GM21529 (cell line): ENCODE data around the gene MOCS1.

Experiments used
- ATAC-seq: cut with Tn5 transposase; IDR thresholded peaks from one replicate; pipeline ENCODE4 v1.9.1; 2021; ENCODE audit not compliant: unreplicated experiment

The MOCS1 gene

GRCh38 chr6:39881851-39882530 is 52.3 kb downstream of the MOCS1 start:
- no peak for ATAC-seq

- no peak for ATAC-seq
Measured at GRCh38 chr6:39880594-39880993, 53.7 kb downstream of the MOCS1 start.

GRCh38 chr6:39879535-39879934 is 54.7 kb downstream of the MOCS1 start:
- ATAC-seq, result no peak

GRCh38 chr6:39876826-39877225 is 57.4 kb downstream of the MOCS1 start:
- ATAC-seq, result no peak

GRCh38 chr6:39876111-39876510 is 58.2 kb downstream of the MOCS1 start:
- no peak for ATAC-seq

GRCh38 chr6:39873439-39873838 is 60.8 kb downstream of the MOCS1 start:
- no peak for ATAC-seq

GRCh38 chr6:39870950-39871349 is 63.3 kb downstream of the MOCS1 start:
- ATAC-seq, result no peak

GRCh38 chr6:39867592-39867991 is 66.7 kb downstream of the MOCS1 start:
- no peak for ATAC-seq

- ATAC-seq, result no peak
Measured at GRCh38 chr6:39865011-39865888, 69.0 kb downstream of the MOCS1 start.

GRCh38 chr6:39861663-39862062 is 72.6 kb downstream of the MOCS1 start:
- ATAC-seq, result no peak

- no peak for ATAC-seq
Measured at GRCh38 chr6:39859025-39859424, 75.2 kb downstream of the MOCS1 start.

GRCh38 chr6:39855356-39855995 is 78.8 kb downstream of the MOCS1 start:
- ATAC-seq, result no peak
